MM.1S (cell line): Measurements from ENCODE around the gene VPS29.

Experiments used
- EZH2 ChIP-seq: fragments of 300-600 bp; sonication (generic); optimal IDR thresholded peaks from 2 replicates; pipeline ENCODE3; 2017; ENCODE audit warnings: low read depth, mild to moderate bottlenecking, antibody characterized with exemption, low read length, mixed read lengths
- EZH2phosphoT487 ChIP-seq: fragments of 300-600 bp; sonication (generic); IDR thresholded peaks from 2 replicates; pipeline ENCODE4 v1.6.1; 2018; ENCODE audit warnings: antibody characterized with exemption, low read length
- TF ChIP-seq, protein P1 (sequence below): fragments of 300-600 bp; sonication (generic); IDR thresholded peaks from 2 replicates; pipeline ENCODE4 v1.5.1; 2016; ENCODE audit warnings: antibody characterized with exemption, low read length, mixed read lengths

DNA sequence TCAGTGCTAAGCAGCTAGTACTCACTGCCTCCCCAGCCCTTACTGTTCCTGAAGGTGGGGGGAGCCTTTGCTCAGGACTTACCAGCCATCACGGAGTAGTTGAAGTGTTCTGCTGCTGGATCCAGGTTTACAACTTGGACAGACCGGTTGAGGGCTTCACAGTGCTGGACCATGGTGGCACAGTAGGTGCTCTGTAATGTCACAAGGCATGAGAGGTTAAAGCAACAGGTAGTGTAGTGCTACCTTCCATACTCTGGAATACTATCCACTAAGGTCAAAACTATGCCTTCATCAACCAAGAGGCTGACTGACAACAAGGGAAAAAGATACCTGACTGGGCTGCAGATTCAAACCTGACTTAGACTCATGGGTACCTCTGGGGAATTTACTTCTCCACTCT, 36.9 kb downstream of the VPS29 start:
- TF ChIP-seq EZH2, result no peak
- TF ChIP-seq, protein P1, sequence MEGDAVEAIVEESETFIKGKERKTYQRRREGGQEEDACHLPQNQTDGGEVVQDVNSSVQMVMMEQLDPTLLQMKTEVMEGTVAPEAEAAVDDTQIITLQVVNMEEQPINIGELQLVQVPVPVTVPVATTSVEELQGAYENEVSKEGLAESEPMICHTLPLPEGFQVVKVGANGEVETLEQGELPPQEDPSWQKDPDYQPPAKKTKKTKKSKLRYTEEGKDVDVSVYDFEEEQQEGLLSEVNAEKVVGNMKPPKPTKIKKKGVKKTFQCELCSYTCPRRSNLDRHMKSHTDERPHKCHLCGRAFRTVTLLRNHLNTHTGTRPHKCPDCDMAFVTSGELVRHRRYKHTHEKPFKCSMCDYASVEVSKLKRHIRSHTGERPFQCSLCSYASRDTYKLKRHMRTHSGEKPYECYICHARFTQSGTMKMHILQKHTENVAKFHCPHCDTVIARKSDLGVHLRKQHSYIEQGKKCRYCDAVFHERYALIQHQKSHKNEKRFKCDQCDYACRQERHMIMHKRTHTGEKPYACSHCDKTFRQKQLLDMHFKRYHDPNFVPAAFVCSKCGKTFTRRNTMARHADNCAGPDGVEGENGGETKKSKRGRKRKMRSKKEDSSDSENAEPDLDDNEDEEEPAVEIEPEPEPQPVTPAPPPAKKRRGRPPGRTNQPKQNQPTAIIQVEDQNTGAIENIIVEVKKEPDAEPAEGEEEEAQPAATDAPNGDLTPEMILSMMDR, result no peak
- no peak for TF ChIP-seq EZH2phosphoT487
